OCI-LY1 (cell line): ENCODE measurements around the gene SUN1.

Experiments used
- EZH2 ChIP-seq: fragments of 200-600 bp; sonication (generic), shearing (Covaris generic); IDR thresholded peaks from 2 replicates; pipeline ENCODE4 v1.8.0; 2017; ENCODE audit warnings: borderline replicate concordance, mixed run types, mild to moderate bottlenecking, antibody characterized with exemption, low read length, moderate library complexity, mixed read lengths
- TF ChIP-seq, protein P1 (sequence below): fragments of 200-600 bp; sonication (generic), shearing (Covaris generic); IDR thresholded peaks from 2 replicates; pipeline ENCODE4 v1.5.1; 2017; ENCODE audit warnings: mild to moderate bottlenecking, antibody characterized with exemption, low read length, moderate library complexity, mixed read lengths

DNA sequence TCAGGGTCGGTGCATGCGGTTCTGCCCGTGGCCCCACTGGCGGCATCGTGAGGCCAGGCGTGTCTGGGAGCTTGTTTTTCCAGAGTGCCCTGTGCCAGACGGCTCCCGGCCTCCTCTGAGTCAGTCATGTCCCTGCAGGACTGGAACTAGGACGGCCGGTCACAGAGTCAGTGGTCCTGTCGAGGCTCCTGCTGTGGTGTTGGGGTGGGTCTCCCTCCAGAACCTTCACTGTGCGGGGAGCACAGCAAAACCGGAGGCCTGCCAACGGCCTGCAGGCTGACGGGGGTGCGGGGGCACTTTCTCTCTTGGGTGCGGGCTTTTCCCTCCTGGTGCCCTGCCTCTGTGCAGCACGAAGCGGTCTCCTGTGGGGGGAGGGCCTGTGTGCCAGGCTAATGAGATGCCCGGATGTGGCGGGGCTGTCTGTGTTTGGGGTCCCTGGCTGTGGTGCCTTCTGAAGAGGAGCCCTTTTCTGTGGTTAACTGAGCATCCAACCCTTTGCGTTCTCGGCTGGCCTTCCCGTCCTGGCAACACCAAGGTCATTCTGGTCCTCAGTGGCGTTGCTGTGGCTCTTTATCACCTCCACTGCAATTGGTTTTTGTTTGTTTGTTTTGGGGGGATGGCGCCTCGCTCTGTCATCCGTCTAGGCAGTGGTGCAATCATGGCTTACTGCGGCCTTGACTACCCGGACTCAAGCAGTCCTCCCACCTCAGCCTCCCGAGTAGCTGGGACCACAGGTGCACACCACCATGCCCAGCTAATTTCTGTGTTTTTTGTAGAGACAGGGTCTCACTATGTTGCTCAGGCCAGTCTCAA, 52.1 kb downstream of the SUN1 start:
- TF ChIP-seq, protein P1, sequence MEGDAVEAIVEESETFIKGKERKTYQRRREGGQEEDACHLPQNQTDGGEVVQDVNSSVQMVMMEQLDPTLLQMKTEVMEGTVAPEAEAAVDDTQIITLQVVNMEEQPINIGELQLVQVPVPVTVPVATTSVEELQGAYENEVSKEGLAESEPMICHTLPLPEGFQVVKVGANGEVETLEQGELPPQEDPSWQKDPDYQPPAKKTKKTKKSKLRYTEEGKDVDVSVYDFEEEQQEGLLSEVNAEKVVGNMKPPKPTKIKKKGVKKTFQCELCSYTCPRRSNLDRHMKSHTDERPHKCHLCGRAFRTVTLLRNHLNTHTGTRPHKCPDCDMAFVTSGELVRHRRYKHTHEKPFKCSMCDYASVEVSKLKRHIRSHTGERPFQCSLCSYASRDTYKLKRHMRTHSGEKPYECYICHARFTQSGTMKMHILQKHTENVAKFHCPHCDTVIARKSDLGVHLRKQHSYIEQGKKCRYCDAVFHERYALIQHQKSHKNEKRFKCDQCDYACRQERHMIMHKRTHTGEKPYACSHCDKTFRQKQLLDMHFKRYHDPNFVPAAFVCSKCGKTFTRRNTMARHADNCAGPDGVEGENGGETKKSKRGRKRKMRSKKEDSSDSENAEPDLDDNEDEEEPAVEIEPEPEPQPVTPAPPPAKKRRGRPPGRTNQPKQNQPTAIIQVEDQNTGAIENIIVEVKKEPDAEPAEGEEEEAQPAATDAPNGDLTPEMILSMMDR, result no peak
- TF ChIP-seq EZH2, result no peak
